ENCODE results near the gene UBXN6.
A peak's percentile ranks its signal among the peaks of the same experiment; 100 is the strongest.

Gene UBXN6

DNA sequence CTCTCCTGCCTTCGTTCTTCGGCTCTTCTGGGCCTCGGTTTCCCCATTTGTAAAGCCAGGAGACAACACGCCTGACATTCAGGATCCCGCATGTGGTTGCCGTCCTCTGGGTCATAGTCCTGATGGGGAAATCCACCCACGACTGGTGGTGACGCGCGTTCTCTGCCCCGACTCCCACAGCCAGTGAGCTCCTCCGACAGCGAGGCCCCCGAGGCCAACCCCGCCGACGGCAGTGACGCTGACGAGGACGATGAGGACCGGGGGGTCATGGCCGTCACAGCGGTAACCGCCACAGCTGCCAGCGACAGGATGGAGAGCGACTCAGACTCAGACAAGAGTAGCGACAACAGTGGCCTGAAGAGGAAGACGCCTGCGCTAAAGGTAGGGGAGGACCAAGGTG, 30.9 kb upstream of the UBXN6 start:
- TF ChIP-seq, protein P1, sequence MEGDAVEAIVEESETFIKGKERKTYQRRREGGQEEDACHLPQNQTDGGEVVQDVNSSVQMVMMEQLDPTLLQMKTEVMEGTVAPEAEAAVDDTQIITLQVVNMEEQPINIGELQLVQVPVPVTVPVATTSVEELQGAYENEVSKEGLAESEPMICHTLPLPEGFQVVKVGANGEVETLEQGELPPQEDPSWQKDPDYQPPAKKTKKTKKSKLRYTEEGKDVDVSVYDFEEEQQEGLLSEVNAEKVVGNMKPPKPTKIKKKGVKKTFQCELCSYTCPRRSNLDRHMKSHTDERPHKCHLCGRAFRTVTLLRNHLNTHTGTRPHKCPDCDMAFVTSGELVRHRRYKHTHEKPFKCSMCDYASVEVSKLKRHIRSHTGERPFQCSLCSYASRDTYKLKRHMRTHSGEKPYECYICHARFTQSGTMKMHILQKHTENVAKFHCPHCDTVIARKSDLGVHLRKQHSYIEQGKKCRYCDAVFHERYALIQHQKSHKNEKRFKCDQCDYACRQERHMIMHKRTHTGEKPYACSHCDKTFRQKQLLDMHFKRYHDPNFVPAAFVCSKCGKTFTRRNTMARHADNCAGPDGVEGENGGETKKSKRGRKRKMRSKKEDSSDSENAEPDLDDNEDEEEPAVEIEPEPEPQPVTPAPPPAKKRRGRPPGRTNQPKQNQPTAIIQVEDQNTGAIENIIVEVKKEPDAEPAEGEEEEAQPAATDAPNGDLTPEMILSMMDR (IDR thresholded peaks at IDR 0.05; ENCODE audit: insufficient read depth, low read length, missing control alignments): no peak
- CTCF ChIA-PET: interaction anchor here (1.6 kb wide), 1 partner anchor 35 kb away, joined by 6 read pairs; no protein-coding TSS in a partner anchor
- no peak for DNase-seq (ENCODE audit: low read depth, low spot score)
- no peak overlapping the region for H3K4me3 ChIP-seq (ENCODE audit: low read depth, low read length)
- POLR2A ChIA-PET: no interaction called here

- ChIA-PET POLR2A (no interaction called here), CTCF (no interaction called here)
- TF ChIP-seq, protein P1 (IDR thresholded peaks at IDR 0.05; ENCODE audit: insufficient read depth, low read length, missing control alignments): no peak
- DNase-seq (ENCODE audit: low read depth, low spot score): no peak
- H3K4me3 ChIP-seq (ENCODE audit: low read depth, low read length): no peak overlapping the region
Measured at GRCh38 chr19:4487572-4487971, 30.0 kb upstream of the UBXN6 start.

DNA sequence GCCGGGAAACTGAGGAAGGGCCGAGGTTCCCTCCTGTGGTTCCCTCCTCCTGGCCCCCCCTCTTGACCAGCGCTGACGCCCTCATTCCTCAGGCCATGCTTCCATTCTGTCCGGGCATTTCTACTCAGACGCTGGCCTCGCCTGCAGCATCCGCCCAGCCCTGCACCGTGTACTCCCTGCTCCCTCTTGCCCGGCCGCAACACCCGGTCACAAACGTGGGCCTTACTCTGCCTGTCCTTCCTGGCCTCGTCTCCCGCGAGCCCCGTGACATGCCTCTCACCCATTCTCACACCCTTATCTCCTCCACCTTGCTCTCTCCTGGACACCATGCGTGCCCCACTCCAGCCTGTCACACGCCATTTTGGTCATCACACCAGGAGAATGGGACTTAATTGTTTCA, 25.8 kb upstream of the UBXN6 start:
- ChIA-PET POLR2A (no interaction called here), CTCF (no interaction called here)
- no peak overlapping the region for H3K4me3 ChIP-seq (ENCODE audit: low read depth, low read length)
- TF ChIP-seq, protein P1 (IDR thresholded peaks at IDR 0.05; ENCODE audit: insufficient read depth, low read length, missing control alignments): no peak
- no peak for DNase-seq (ENCODE audit: low read depth, low spot score)

DNA sequence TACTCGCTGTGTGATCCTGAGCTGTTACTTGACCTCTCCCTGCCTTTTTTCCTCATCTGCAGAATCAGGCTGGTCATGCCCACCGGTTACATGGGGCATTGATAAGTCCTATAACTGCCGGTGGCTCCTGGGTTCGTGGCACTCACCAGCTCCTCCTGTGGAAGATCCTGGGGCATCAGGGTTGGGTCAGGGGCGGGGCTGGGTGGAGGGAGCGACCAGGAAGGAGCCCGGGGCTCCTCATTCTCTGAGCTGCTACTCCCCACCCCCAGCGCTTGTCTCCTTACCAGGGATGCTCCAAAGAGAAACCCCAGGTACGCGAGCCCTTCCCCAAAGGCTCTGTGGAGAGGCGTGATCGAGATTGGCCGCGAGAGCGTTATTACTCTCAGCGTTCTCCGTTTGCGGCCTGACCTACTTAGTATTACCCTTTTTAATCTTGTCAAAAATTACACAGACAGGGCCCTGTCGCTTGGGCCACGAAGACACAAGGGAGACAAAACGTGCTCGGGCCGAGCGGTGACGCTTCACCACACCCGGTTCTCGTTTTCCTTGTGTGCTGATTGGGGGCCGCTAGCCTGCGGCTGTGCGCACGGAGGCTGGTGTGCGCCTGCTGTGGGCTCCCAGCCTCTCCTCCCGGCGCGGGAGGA, 25.2 kb upstream of the UBXN6 start:
- CTCF ChIA-PET: no interaction called here
- TF ChIP-seq, protein P1 (IDR thresholded peaks at IDR 0.05; ENCODE audit: insufficient read depth, low read length, missing control alignments): no peak
- POLR2A ChIA-PET: no interaction called here
- no peak for DNase-seq (ENCODE audit: low read depth, low spot score)
- H3K4me3 ChIP-seq (ENCODE audit: low read depth, low read length): no peak overlapping the region

DNA sequence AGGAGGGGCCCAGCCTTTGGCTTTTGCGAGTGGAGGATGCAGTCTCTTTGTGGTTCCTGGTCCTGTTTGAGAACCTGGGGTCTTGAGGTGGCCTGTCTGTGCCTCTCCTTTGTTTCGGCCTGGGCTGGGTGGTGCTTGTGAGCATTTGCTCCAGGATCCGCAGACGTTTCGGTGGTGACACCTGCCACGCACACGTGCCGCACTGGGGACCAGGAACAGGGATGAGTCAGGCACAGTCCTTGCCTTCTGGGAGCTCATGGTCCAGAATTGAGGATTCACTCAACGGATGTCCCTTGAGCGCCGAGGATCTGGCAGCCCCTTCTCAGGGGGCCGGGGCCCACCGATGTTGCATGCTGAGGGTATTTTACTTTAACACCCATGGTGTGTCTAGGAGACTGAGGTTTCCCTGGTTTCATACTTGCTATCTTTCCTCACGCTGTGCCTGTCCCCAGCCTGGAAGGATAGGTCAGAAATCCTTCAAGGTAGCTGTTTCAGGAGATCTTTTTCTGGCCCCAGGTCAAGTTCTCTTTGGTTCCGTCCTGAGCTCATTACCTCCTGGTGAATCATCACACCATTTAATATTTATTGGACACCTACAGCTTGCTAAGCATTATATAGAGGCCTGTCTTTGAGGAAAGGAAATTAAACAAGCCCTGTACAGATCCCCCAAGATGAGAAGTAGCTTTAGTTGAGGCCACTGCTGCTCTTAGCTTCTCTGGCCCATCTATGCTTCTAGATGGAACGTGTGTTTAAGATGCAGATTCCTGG, 19.6 kb upstream of the UBXN6 start:
- POLR2A ChIA-PET: no interaction called here
- H3K4me3 ChIP-seq (ENCODE audit: low read depth, low read length): no peak overlapping the region
- TF ChIP-seq, protein P1 (IDR thresholded peaks at IDR 0.05; ENCODE audit: insufficient read depth, low read length, missing control alignments): no peak
- DNase-seq (ENCODE audit: low read depth, low spot score): no peak
- CTCF ChIA-PET: interaction anchor here (1.3 kb wide), 1 partner anchor 48 kb away, joined by 3 read pairs; no protein-coding TSS in a partner anchor

GRCh38 chr19:4474514-4475022, 17.0 kb upstream of the UBXN6 start:
- POLR2A ChIA-PET: interaction anchor here (1.2 to 1.4 kb wide), 2 partner anchors 11 to 18 kb away, joined by 4 to 5 read pairs; no protein-coding TSS in a partner anchor
- TF ChIP-seq, protein P1 (IDR thresholded peaks at IDR 0.05; ENCODE audit: insufficient read depth, low read length, missing control alignments): no peak
- no peak for DNase-seq (ENCODE audit: low read depth, low spot score)
- CTCF ChIA-PET: interaction anchor here (0.8 to 1.1 kb wide), 3 partner anchors 40 to 101 kb away, joined by 3 to 4 read pairs (median 3); no protein-coding TSS in a partner anchor
- H3K4me3 ChIP-seq (ENCODE audit: low read depth, low read length): peak overlapping the region; percentile 77
